Measurements from ENCODE around the gene ARVCF.

ARVCF gene

GRCh38 chr22:20053407-20054033 lies 36.9 kb upstream of the ARVCF start:
- no peak for DNase-seq

- DNase-seq = no peak
Observed at GRCh38 chr22:20052309-20053259, 36.0 kb upstream of the ARVCF start.

GRCh38 chr22:20051927-20052308 lies 35.3 kb upstream of the ARVCF start:
- no peak for DNase-seq

- no peak for DNase-seq
Observed at GRCh38 chr22:20046730-20047129, 30.1 kb upstream of the ARVCF start.

- no peak for DNase-seq
Observed at GRCh38 chr22:20044495-20045151, 28.0 kb upstream of the ARVCF start.

- no peak for DNase-seq
Observed at GRCh38 chr22:20043997-20044342, 27.3 kb upstream of the ARVCF start.

GRCh38 chr22:20043057-20043996 lies 26.7 kb upstream of the ARVCF start:
- no peak for DNase-seq

GRCh38 chr22:20040327-20041200 lies 23.9 kb upstream of the ARVCF start:
- no peak for DNase-seq

- no peak for DNase-seq
Observed at GRCh38 chr22:20039683-20040325, 23.2 kb upstream of the ARVCF start.

- DNase-seq = no peak
Observed at GRCh38 chr22:20038574-20038973, 22.0 kb upstream of the ARVCF start.

- no peak for DNase-seq
Observed at GRCh38 chr22:20037419-20037818, 20.8 kb upstream of the ARVCF start.

GRCh38 chr22:20036535-20037392 lies 20.1 kb upstream of the ARVCF start:
- DNase-seq = no peak

- no peak for DNase-seq
Observed at GRCh38 chr22:20036084-20036482, 19.5 kb upstream of the ARVCF start.

- no peak for DNase-seq
Observed at GRCh38 chr22:20035375-20036083, 18.9 kb upstream of the ARVCF start.

- DNase-seq = no peak
Observed at GRCh38 chr22:20034143-20034542, 17.5 kb upstream of the ARVCF start.

- DNase-seq = no peak
Observed at GRCh38 chr22:20033045-20033706, 16.6 kb upstream of the ARVCF start.

- DNase-seq = no peak
Observed at GRCh38 chr22:20032407-20032991, 15.9 kb upstream of the ARVCF start.

- DNase-seq = no peak
Observed at GRCh38 chr22:20031732-20032406, 15.2 kb upstream of the ARVCF start.
